ENCODE measurements around the gene DDR1.
"Not testable (repeated sequence)": the region's sequence is repeated elsewhere in the genome, so short reads cannot be mapped to it uniquely, and the experiment has no call there.

DNA sequence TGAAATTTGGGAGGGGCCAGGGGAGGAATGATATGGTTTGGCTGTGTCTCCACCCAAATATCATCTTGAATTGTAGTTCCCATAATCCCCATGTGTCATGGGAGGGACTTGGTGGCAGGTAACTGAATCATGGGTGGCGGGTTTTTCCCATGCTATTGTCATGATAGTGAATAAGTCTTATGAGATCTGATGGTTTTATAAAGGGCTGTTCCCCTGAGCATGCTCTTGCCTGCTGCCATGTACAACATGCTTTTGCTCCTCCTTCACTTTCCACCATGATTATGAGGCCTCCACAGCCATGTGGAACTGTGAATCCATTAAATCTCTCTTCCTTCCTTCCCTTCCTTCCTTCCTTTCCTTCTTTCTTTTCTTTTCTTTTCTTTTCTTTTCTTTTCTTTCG is 31.9 kb upstream of the DDR1 start:
- TF ChIP-seq, protein P1, sequence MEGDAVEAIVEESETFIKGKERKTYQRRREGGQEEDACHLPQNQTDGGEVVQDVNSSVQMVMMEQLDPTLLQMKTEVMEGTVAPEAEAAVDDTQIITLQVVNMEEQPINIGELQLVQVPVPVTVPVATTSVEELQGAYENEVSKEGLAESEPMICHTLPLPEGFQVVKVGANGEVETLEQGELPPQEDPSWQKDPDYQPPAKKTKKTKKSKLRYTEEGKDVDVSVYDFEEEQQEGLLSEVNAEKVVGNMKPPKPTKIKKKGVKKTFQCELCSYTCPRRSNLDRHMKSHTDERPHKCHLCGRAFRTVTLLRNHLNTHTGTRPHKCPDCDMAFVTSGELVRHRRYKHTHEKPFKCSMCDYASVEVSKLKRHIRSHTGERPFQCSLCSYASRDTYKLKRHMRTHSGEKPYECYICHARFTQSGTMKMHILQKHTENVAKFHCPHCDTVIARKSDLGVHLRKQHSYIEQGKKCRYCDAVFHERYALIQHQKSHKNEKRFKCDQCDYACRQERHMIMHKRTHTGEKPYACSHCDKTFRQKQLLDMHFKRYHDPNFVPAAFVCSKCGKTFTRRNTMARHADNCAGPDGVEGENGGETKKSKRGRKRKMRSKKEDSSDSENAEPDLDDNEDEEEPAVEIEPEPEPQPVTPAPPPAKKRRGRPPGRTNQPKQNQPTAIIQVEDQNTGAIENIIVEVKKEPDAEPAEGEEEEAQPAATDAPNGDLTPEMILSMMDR (optimal IDR thresholded peaks at IDR 0.05 in 1 of 3, IDR thresholded peaks at IDR 0.05 in 1 of 3, conservative IDR thresholded peaks at IDR 0.05 in 1 of 3; ENCODE audit: extremely low read depth in 1 of 3, insufficient read depth in 2 of 3, low read length in 3 of 3): not testable (repeated sequence)
- not testable (repeated sequence) for TF ChIP-seq EZH2 (IDR thresholded peaks at IDR 0.05; ENCODE audit: low read length)
